ENCODE results near the gene UPK1B. TPM values are rescaled to one million over a fixed set of nuclear protein-coding genes. Genes with fewer than 3 reads are reported as not detected.
"Not testable (repeated sequence)": the region's sequence is repeated elsewhere in the genome, so short reads cannot be mapped to it uniquely, and the experiment has no call there.

The UPK1B gene
- total RNA-seq, 2 donors from 2014 or later = not detected

DNA sequence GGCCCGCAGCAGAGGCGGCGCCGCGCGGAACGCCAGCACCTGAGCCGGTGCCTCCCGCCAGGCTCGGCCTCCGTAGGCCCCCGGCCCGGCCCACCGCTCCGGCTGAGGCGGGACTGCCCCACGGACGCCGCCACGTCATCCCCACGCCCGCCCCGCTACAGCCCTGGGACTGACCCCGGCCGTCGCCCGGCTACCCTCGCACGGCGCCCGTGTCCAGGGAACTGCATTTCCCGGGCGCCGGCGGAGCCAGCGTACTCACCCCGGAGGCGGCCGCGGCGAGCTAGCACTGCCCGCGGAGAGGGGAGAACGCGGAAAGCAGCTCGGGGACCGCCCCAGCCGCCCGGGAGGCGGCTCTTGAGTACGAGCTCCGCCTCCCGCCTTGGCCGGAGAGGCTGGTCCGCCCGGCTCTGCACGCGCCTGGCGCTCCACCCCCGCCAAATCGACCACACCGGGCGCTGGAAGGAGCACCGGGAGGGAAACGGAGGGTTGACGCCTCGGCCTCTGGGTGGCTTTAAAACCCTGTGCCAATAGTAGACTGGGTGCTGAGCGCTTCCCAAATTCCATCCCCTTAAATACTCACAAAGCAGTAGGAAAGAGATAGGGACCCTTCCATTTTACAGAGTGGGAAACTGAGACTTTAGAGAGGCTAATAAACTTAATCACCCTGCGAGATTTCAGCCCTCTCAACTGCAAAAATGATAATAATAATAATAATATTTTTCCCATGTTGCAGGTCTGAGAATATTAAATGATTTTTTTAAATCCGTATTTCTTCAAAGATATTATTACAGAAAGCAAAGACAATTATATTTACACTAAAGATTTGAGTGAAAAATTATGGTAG lies 67.4 kb downstream of the UPK1B start, which contains the start of gene B4GALT4:
B4GALT4 (minus strand) TSS at position 288 of the 844 bp plus-strand sequence. CDS start 10,779 bp downstream, outside the sequence.
- peak; percentile 97 for DNase-seq (ENCODE audit: low spot score)
- intact Hi-C loops (cut with DNase I) = no loop called here

GRCh38 chr3:119242387-119243057 lies 69.1 kb downstream of the UPK1B start:
- intact Hi-C loops (cut with DNase I) = not testable (repeated sequence)

DNA sequence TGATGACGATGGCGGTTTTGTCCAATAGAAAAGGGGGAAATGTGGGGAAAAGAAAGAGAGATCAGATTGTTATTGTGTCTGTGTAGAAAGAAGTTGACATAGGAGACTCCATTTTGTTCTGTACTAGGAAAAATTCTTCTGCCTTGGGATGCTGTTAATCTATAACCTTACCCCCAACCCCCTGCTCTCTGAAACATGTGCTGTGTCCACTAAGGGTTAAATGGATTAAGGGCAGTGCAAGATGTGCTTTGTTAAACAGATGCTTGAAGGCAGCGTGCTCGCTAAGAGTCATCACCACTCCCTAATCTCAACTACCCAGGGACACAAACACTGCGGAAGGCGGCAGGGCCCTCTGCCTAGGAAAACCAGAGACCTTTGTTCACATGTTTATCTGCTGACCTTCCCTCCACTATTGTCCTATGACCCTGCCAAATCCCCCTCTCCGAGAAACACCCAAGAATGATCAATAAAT lies 69.7 kb downstream of the UPK1B start:
- DNase-seq (ENCODE audit: low spot score); intact Hi-C loops (cut with DNase I): not testable (repeated sequence)

More at GRCh38 chr3:119242387-119243057, 69.1 kb downstream of the UPK1B start:
- not testable (repeated sequence) for DNase-seq (ENCODE audit: low spot score)

DNA sequence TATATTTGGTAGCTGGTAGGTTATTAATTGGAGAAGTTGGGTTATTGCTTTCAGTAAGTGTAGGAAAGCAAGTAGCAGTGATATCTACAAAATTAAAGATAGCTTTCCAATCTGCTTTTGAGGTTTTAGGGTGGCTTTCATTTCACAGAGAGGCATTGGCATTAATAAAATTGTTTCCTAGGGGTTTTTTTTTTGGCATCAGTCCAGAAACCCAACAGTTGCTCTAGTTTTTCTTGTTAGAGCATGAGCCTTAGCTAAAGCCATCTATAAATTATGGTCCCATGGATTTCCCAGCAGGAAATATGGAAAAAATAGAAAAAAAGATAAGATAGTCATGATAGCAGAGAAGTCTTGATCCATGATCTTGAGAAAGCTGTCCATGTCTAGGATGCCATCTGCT lies 70.3 kb downstream of the UPK1B start:
- intact Hi-C loops (cut with DNase I) = no loop called here
- no peak for DNase-seq (ENCODE audit: low spot score)

DNA sequence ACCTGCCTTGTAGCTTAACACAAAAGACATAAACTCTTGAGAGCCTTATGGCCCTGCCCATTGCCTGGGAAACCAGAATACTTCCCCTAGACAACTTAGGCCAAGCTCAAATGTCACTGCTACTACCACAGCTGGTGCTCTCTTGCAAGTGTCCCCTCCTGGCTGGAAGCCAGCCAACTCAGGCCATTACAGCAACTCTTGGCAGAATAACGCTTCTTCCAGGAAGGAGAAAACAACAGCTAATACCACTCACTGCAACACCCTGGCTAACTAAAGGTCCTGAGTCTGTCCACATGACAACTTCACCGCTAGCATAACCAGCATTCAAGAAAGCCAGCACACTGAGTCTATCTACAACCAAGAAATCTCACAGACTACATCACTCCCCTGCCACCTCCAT lies 72.4 kb downstream of the UPK1B start:
- no peak for DNase-seq (ENCODE audit: low spot score)
- intact Hi-C loops (cut with DNase I) = no loop called here

Other genes starting within 250 kb of the UPK1B start
- under 1 TPM; 0.46 to 0.57 TPM for gene IGSF11, start 138.8 kb upstream of the UPK1B start, total RNA-seq
- not detected for gene TEX55, start 27.4 kb upstream of the UPK1B start, total RNA-seq
- 10 to 100 TPM; 19.0 to 19.7 TPM for gene B4GALT4, start 67.3 kb downstream of the UPK1B start, total RNA-seq
- gene ARHGAP31, start 120.8 kb downstream of the UPK1B start, total RNA-seq = 10 to 100 TPM; 26.5 to 26.9 TPM